Glomerular visceral epithelial cell (primary cell): ENCODE measurements around the gene MUC4.

ENCODE experiments used
- DNase-seq: peaks from one replicate; pipeline ENCODE4 v3.0.0-alpha.2; 2016; ENCODE audit errors: extremely low spot score

The MUC4 gene, protein sequence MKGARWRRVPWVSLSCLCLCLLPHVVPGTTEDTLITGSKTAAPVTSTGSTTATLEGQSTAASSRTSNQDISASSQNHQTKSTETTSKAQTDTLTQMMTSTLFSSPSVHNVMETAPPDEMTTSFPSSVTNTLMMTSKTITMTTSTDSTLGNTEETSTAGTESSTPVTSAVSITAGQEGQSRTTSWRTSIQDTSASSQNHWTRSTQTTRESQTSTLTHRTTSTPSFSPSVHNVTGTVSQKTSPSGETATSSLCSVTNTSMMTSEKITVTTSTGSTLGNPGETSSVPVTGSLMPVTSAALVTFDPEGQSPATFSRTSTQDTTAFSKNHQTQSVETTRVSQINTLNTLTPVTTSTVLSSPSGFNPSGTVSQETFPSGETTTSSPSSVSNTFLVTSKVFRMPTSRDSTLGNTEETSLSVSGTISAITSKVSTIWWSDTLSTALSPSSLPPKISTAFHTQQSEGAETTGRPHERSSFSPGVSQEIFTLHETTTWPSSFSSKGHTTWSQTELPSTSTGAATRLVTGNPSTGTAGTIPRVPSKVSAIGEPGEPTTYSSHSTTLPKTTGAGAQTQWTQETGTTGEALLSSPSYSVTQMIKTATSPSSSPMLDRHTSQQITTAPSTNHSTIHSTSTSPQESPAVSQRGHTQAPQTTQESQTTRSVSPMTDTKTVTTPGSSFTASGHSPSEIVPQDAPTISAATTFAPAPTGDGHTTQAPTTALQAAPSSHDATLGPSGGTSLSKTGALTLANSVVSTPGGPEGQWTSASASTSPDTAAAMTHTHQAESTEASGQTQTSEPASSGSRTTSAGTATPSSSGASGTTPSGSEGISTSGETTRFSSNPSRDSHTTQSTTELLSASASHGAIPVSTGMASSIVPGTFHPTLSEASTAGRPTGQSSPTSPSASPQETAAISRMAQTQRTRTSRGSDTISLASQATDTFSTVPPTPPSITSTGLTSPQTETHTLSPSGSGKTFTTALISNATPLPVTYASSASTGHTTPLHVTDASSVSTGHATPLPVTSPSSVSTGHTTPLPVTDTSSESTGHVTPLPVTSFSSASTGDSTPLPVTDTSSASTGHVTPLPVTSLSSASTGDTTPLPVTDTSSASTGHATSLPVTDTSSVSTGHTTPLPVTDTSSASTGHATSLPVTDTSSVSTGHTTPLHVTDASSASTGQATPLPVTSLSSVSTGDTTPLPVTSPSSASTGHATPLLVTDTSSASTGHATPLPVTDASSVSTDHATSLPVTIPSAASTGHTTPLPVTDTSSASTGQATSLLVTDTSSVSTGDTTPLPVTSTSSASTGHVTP (N-terminal part only)

GRCh38 chr3:195811756-195812155, at the start of gene MUC4:
Gene MUC4, minus strand, starts transcription at chr3:195811929. Its CDS starts 112 bp downstream, at chr3:195811817.
- no peak for DNase-seq

DNA sequence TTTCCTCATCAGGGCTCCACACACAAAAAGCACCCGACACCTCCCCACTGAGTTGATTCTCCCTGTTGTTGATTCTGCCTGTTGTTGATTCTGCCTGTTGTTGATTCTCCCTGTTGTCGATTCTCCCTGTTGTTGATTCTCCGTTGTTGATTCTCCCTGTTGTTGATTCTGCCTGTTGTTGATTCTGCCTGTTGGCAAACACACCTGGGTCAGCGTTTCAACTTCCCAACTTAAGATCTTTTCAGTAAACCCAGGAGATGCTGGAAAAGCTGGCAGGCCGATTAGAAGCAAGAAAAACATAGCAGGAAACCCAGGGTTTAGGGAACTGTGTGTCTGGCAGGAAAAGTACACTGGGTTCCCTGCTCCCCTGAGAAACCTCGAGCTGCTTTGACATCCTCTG, 48.7 kb upstream of the MUC4 start:
- no peak for DNase-seq

DNA sequence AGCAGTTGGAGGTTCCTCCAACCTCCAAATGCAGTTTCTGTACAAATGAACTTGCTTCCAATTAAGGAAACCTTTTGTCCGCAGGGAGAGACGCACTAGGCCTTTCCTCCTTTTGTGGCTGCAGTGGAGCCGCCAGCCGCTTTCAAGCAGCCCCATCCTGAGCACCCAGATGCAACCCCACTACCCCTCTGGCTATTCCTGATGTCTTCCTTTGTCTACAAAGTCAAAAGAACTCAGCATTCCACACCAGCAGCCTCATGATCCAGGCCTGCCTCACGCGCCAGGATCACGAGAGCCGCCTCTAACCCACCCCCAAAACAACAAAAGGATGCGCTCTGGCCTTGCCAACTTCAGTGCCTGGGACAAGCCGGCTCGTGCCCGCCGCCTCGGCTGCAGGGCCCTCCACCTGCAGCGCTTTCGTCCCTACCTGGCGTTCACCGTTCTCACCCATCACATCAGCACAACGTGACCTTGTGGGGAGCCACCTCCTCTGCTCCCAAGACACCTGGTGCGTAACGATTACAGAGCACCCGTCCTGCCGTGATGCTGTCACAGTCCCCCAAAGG, 48.2 kb upstream of the MUC4 start:
- DNase-seq: no peak

GRCh38 chr3:195859061-195859845, 47.5 kb upstream of the MUC4 start:
- peak; percentile 60 for DNase-seq

DNA sequence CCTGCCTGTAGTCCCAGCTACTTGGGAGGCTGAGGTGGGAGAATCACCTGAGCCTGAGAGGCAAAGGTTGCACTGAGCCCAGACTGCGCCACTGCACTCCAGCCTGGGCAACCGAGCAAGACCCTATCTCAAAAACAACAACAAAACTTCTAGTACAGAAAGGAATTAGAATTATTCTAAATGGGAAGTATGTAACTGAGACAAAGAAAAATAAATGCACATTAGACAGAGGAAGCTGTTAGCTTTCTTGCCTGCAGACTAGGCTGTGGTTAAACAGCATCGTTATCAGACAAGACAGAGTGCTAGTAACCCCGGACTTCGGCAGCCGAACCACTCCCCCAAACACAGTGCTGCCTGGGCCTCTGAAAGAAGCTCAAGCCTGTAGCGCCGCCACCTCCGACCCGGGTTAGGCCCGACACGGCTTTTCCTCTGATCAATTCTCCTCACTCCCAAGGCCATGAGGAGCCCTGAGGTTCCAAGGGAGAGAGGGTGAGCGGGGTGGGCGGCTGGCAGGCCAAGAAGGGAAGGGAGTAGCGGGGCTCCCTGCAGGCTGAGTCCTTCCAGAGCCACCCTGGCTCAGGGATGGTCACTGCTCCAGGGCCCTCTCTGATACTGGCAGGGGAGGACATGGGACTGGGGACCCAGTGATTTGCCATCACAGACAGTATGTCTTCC, 44.8 kb upstream of the MUC4 start:
- no peak for DNase-seq

- DNase-seq: no peak
These were observed 44.0 kb upstream of the MUC4 start for GRCh38 chr3:195855471-195856409.

- DNase-seq: no peak
These were observed 43.0 kb upstream of the MUC4 start for GRCh38 chr3:195854628-195855294.

DNA sequence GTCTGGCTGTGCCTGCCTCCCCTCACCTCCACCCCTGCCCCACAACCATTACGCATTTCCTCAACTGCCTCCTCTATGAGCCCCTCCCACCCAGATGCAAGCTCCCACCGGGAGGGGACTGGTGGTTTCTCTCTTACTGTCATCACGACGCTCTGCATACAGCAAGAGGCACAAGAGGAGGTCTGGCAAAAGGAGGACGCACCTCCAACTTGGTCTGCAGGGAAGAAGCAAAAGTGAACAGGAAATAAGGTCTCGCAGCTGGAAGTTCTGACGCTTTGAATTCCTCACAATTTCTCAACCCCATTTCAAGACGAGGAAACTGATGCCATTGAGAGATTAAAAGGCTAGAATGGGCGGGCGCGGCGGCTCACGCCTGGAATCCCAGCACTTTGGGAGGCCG, 42.3 kb upstream of the MUC4 start:
- no peak for DNase-seq

GRCh38 chr3:195853036-195853435, 41.3 kb upstream of the MUC4 start:
- no peak for DNase-seq

DNA sequence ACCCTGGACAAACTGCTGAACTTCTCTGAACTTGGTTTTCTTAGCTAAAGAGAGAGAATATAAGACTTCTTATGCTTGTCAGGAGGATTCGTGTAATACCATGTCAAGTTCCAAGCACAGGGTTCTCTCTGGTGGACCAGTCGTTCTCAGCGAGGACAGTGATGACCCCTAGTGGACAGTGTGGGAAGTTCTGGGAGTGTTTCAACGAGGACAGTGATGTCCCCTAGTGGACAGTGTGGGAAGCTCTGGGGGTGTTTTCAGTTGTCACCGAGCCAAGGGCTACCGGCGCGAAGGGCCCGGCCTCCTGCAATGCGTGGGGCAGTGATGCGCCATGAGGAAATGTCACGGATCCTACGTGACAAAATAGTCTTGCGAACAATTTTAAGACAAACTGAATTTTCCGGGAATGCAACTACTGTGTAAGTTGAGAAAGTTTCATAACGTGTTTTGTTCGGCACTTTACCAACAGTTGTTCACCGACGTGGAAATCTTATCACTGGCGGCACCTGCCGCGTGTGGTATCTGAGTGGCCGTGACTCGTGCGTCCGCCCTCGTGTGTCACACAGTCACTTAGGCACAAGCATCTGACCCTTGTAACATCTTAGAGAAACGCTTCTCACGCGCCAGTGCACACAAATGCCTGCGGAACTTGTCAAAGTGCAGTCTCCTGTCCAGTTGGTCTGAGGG, 39.3 kb upstream of the MUC4 start:
- peak; percentile 89 for DNase-seq

- DNase-seq: no peak
These were observed 37.8 kb upstream of the MUC4 start for GRCh38 chr3:195849322-195850074.

DNA sequence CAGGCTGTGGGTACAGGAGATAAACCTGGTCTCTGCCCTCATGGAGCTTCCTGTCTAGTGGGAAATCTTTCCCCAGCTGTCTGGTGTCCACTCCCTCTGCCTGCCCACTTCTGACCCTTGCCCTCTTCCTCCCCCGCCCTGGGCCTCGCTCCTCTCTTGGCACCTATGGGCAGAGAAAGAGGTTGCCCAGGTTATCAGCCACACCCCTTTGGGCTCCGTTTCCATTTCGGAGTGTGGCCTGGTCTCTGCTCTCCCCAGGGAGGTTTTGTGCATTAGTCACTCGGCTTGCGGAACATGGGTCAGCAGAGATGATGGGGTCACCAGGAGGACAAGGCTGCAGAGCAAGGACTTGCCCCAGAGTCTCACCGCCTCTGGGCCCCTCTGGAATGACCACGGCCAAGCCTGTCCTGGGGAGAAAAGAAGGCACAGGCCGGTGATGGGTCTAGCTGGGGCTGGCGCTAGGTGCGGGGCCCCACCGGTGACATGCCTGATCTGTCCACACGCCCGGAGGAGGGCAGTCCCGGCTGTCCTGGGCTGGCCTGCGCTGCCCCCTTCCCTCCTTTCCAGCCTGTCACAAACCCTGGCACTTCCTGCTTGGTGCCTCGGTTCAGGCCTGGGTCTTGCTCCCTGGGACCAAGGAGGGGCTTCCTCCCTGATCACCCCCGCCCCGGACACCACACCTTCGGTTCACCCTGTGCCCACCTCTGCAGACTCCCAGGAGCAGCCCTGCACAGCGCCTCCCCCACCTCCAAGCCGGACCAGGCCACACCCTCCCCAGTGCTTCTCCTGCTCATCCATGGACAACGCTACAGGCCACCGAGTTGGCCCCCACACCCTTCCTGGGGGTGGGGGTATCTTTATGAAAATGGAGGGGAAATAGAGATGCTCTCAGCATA, 35.6 kb upstream of the MUC4 start:
- peak; percentile 75 for DNase-seq

- no peak for DNase-seq
These were observed 33.8 kb upstream of the MUC4 start for GRCh38 chr3:195845483-195845882.

DNA sequence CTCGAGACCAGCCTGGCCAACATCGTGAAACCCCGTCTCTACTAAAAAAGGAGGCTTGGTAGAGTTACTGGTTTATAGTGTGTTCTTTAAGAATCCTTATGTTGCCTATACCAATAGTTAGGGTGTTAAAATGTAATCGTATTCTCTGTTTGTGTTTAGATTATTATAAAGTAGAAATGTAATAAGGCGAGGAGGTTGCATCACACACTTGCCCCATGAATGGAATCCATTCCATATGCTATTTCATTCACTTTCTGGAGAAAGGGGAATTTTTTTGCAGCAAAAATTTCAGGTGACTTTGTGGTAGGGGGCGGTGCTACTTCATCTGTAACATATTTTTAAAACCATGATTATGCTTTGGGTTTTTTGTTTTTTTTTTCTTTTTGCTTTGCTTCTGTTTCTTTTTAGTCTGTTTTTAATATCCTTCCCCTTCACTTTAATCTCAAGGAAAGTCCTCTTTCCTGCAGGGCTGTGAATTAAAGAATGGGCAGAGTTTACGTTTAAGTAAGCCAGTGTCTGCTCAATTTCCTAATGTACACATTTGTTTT, 33.0 kb upstream of the MUC4 start:
- no peak for DNase-seq

- no peak for DNase-seq
These were observed 27.7 kb upstream of the MUC4 start for GRCh38 chr3:195839260-195840010.
